GM23338 (cell line): Measurements from ENCODE around the gene CDH19. TPM values are rescaled to one million over a fixed set of nuclear protein-coding genes. Genes with fewer than 3 reads are reported as not detected.

Experiments
- CREB1 ChIP-seq: fragments of 250-450 bp; sonication (Bioruptor Pico); IDR thresholded peaks from 2 replicates; pipeline ENCODE4 v1.5.0; 2020; ENCODE audit warnings: low read depth, mild to moderate bottlenecking, moderate library complexity
- ETS1 ChIP-seq: IDR thresholded peaks from 2 replicates; pipeline ENCODE4 v1.6.1; 2016; ENCODE audit warnings: antibody characterized with exemption
- EZH2 ChIP-seq: fragments of 200-600 bp; sonication (generic); IDR thresholded peaks from one replicate; pipeline ENCODE4 v1.8.0; 2017; ENCODE audit warnings: antibody characterized with exemption, mild to moderate bottlenecking, low read depth; ENCODE audit not compliant: unreplicated experiment
- EZH2phosphoT487 ChIP-seq: fragments of 200-600 bp; sonication (generic); IDR thresholded peaks from one replicate; pipeline ENCODE4 v1.8.1; 2018; ENCODE audit warnings: antibody characterized with exemption; ENCODE audit not compliant: unreplicated experiment
- JUNB ChIP-seq: IDR thresholded peaks from one replicate; pipeline ENCODE4 v1.6.1; 2016; ENCODE audit warnings: antibody characterized with exemption; ENCODE audit not compliant: unreplicated experiment
- NANOG ChIP-seq: IDR thresholded peaks from 2 replicates; pipeline ENCODE4 v1.6.1; 2016; ENCODE audit warnings: antibody characterized with exemption, borderline replicate concordance
- POLR2AphosphoS5 ChIP-seq: IDR thresholded peaks from 2 replicates; pipeline ENCODE4 v1.6.1; 2016; ENCODE audit warnings: antibody characterized with exemption, low read depth
- ZNF114 ChIP-seq: fragments of 250-450 bp; sonication (Bioruptor Pico); IDR thresholded peaks from 2 replicates; pipeline ENCODE4 v1.5.0; 2020; ENCODE audit warnings: mild to moderate bottlenecking, moderate library complexity
- ZNF331 ChIP-seq: fragments of 250-450 bp; sonication (Bioruptor Pico); IDR thresholded peaks from 2 replicates; pipeline ENCODE4 v1.5.0; 2020; ENCODE audit warnings: low read depth, mild to moderate bottlenecking, moderate library complexity
- ZNF462 ChIP-seq: fragments of 250-450 bp; sonication (Bioruptor Pico); IDR thresholded peaks from 2 replicates; pipeline ENCODE4 v1.5.0; 2020; ENCODE audit warnings: mild to moderate bottlenecking, moderate library complexity
- polyA plus RNA-seq: library from polyadenylated mRNA; unstranded; fragments of >200 nt; fragmentation: Nextera tagmentation; extraction: Ambion mirVana; gene quantifications from 2 replicates; pipeline ENCODE4 v1.2.1, GENCODE V29; 2016
- total RNA-seq: library from RNA; depleted of rRNA; stranded (reverse); fragments of >200 nt; shearing (Covaris generic); gene quantifications from 2 replicates; pipeline ENCODE4 v1.2.3, GENCODE V29; 2014
- TF ChIP-seq, protein P1 (sequence below), 2 experiments: fragments of 200-600 bp in 1 of 2; sonication (generic) in 1 of 2; conservative IDR thresholded peaks; 2 replicates each; pipeline versions ENCODE4 v1.5.1 to v1.6.1; 2016 to 2017; ENCODE audit warnings: antibody characterized with exemption in 2 of 2, low read depth in 2 of 2, mild to moderate bottlenecking in 2 of 2, moderate library complexity in 1 of 2

The CDH19 gene
- total and polyA plus RNA-seq, 2 experiments from 2014 or later, result 0.03 TPM

- TF ChIP-seq ZNF462 (CRISPR knock-in tag) (no peak), ETS1 (no peak), EZH2phosphoT487 (no peak), JUNB (no peak), NANOG (no peak), ZNF114 (no peak), CREB1 (CRISPR knock-in tag) (no peak), POLR2AphosphoS5 (no peak), EZH2 (no peak), ZNF331 (CRISPR knock-in tag) (no peak)
- TF ChIP-seq, protein P1, sequence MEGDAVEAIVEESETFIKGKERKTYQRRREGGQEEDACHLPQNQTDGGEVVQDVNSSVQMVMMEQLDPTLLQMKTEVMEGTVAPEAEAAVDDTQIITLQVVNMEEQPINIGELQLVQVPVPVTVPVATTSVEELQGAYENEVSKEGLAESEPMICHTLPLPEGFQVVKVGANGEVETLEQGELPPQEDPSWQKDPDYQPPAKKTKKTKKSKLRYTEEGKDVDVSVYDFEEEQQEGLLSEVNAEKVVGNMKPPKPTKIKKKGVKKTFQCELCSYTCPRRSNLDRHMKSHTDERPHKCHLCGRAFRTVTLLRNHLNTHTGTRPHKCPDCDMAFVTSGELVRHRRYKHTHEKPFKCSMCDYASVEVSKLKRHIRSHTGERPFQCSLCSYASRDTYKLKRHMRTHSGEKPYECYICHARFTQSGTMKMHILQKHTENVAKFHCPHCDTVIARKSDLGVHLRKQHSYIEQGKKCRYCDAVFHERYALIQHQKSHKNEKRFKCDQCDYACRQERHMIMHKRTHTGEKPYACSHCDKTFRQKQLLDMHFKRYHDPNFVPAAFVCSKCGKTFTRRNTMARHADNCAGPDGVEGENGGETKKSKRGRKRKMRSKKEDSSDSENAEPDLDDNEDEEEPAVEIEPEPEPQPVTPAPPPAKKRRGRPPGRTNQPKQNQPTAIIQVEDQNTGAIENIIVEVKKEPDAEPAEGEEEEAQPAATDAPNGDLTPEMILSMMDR (conservative IDR thresholded peaks at IDR 0.05; ENCODE audit: low read depth in 2 of 2), result no peak
Measured at GRCh38 chr18:66638856-66639629, 35.2 kb upstream of the CDH19 start (continued).
